Measurements from ENCODE around the gene SPR.
A peak's percentile ranks its signal among the peaks of the same experiment; 100 is the strongest.

Gene SPR

GRCh38 chr2:72917138-72917876 lies 30.1 kb downstream of the SPR start, which contains the start of gene EMX1:
TSS of gene EMX1 (plus strand) at chr2:72917519. CDS start at chr2:72917853, 334 bp downstream.
- peak; percentile 54 for DNase-seq

- DNase-seq = no peak
These were observed 30.8 kb downstream of the SPR start for GRCh38 chr2:72917877-72918553.

GRCh38 chr2:72919414-72920317 lies 32.5 kb downstream of the SPR start:
- DNase-seq = no peak

GRCh38 chr2:72920318-72921087 lies 33.3 kb downstream of the SPR start:
- no peak for DNase-seq

- no peak for DNase-seq
These were observed 34.1 kb downstream of the SPR start for GRCh38 chr2:72921088-72921851.

GRCh38 chr2:72921853-72922252 lies 34.6 kb downstream of the SPR start:
- no peak for DNase-seq

- no peak for DNase-seq
These were observed 36.7 kb downstream of the SPR start for GRCh38 chr2:72923833-72924352.

- DNase-seq = no peak
These were observed 37.4 kb downstream of the SPR start for GRCh38 chr2:72924353-72925240.

GRCh38 chr2:72925328-72925943 lies 38.2 kb downstream of the SPR start:
- no peak for DNase-seq

GRCh38 chr2:72926368-72926767 lies 39.2 kb downstream of the SPR start:
- no peak for DNase-seq

GRCh38 chr2:72926811-72927465 lies 39.7 kb downstream of the SPR start:
- DNase-seq = no peak

- no peak for DNase-seq
These were observed 40.7 kb downstream of the SPR start for GRCh38 chr2:72927619-72928550.

GRCh38 chr2:72929010-72929409 lies 41.8 kb downstream of the SPR start:
- no peak for DNase-seq

- no peak for DNase-seq
These were observed 44.2 kb downstream of the SPR start for GRCh38 chr2:72931280-72931910.

- DNase-seq = no peak
These were observed 45.0 kb downstream of the SPR start for GRCh38 chr2:72932045-72932740.

GRCh38 chr2:72932805-72933204 lies 45.6 kb downstream of the SPR start:
- DNase-seq = no peak

- DNase-seq = no peak
These were observed 46.0 kb downstream of the SPR start for GRCh38 chr2:72933207-72933606.

All from CD4-positive, alpha-beta T cell treated with Interleukin-10 for 1 hour (primary cell).